HEK293 (cell line): ENCODE measurements around the gene RGS13.
"Not testable (repeated sequence)": the region's sequence is repeated elsewhere in the genome, so short reads cannot be mapped to it uniquely, and the experiment has no call there.

Experiments
- CTCF ChIA-PET: fragments of 350-600 bp; formaldehyde crosslinking; extraction: SDS; loops from one replicate; lab custom pipeline; 2021; ENCODE audit warnings: antibody characterized with exemption; lab: Yijun Ruan, JAX
- POLR2A ChIA-PET: fragments of 300-600 bp; formaldehyde crosslinking; extraction: SDS; loops from one replicate; lab custom pipeline; 2020; ENCODE audit warnings: antibody characterized with exemption, inconsistent platforms; lab: Yijun Ruan, JAX
- H3K27ac ChIP-seq: fragments of 200-500 bp; sonication (Bioruptor generic); 2 replicates; pipeline ENCODE4 v1.5.1; 2014; ENCODE audit warnings: low read depth, low read length, control low read depth, inconsistent platforms; ENCODE audit errors: extremely low read depth
- H3K36me3 ChIP-seq, 2 experiments: fragments of 200-500 bp in 1 of 2; sonication (Bioruptor generic) in 1 of 2; 1 replicate in 1 of 2; 2 replicates in 1 of 2; pipeline ENCODE4 v1.5.1; 2014 to 2017; ENCODE audit warnings: inconsistent platforms in 2 of 2, low read length in 2 of 2; ENCODE audit not compliant: control insufficient read depth in 2 of 2, insufficient read depth in 1 of 2
- H3K4me1 ChIP-seq: fragments of 200-500 bp; sonication (Bioruptor generic); 2 replicates; pipeline ENCODE4 v1.5.1; 2014; ENCODE audit warnings: mild to moderate bottlenecking, low read length, inconsistent platforms; ENCODE audit not compliant: control insufficient read depth, insufficient read depth
- H3K4me3 ChIP-seq: 2 replicates; pipeline ENCODE4 v1.5.1; 2011; ENCODE audit warnings: low read depth, mild to moderate bottlenecking, control low read depth, low read length, moderate library complexity
- H3K9me3 ChIP-seq: fragments of 200-500 bp; sonication (Bioruptor generic); 2 replicates; pipeline ENCODE4 v1.5.1; 2014; ENCODE audit warnings: low read depth, low read length, inconsistent platforms; ENCODE audit not compliant: control insufficient read depth, insufficient read depth
- ATF2 ChIP-seq: fragments of 450-650 bp; formaldehyde crosslinking; IDR thresholded peaks from 2 replicates; pipeline ENCODE4 v1.5.1; 2016; ENCODE audit warnings: missing biosample characterization, missing genetic modification characterization, low read depth
- PRDM2 ChIP-seq: fragments of 450-650 bp; formaldehyde crosslinking; IDR thresholded peaks from 2 replicates; pipeline ENCODE4 v1.5.1; 2016; ENCODE audit warnings: missing biosample characterization, missing genetic modification characterization, borderline replicate concordance
- TCF7L2 ChIP-seq: IDR thresholded peaks from 2 replicates; pipeline ENCODE4 v1.6.1; 2011; ENCODE audit warnings: low read depth, mild to moderate bottlenecking, inconsistent platforms, low read length, moderate library complexity, borderline replicate concordance
- ZNF146 ChIP-seq: fragments of 450-650 bp; formaldehyde crosslinking; IDR thresholded peaks from 2 replicates; pipeline ENCODE4 v1.5.1; 2016; ENCODE audit warnings: missing biosample characterization, missing genetic modification characterization
- ZNF18 ChIP-seq: fragments of 450-650 bp; formaldehyde crosslinking; IDR thresholded peaks from 2 replicates; pipeline ENCODE4 v1.5.1; 2016; ENCODE audit warnings: missing biosample characterization, missing genetic modification characterization
- ZNF391 ChIP-seq: fragments of 450-650 bp; formaldehyde crosslinking; IDR thresholded peaks from 2 replicates; pipeline ENCODE4 v1.5.1; 2016; ENCODE audit warnings: low read depth, missing biosample characterization, missing genetic modification characterization, borderline replicate concordance
- ZNF501 ChIP-seq: fragments of 450-650 bp; formaldehyde crosslinking; IDR thresholded peaks from 2 replicates; pipeline ENCODE4 v1.5.1; 2016; ENCODE audit warnings: missing biosample characterization, missing genetic modification characterization
- ZNF518A ChIP-seq: fragments of 450-650 bp; formaldehyde crosslinking; conservative IDR thresholded peaks from 2 replicates; pipeline ENCODE4 v1.5.1; 2016; ENCODE audit warnings: low read depth, missing biosample characterization, missing genetic modification characterization
- ZNF561 ChIP-seq: fragments of 450-650 bp; IDR thresholded peaks from 2 replicates; pipeline ENCODE4 v1.5.1; 2018; ENCODE audit warnings: missing biosample characterization, missing genetic modification characterization, borderline replicate concordance
- ZNF660 ChIP-seq: fragments of 450-650 bp; IDR thresholded peaks from 2 replicates; pipeline ENCODE4 v1.5.1; 2018; ENCODE audit warnings: missing biosample characterization, mild to moderate bottlenecking, missing genetic modification characterization
- TF ChIP-seq, protein P1 (sequence below): fragments of 450-650 bp; formaldehyde crosslinking; IDR thresholded peaks from 2 replicates; pipeline ENCODE4 v1.5.1; 2016; ENCODE audit warnings: missing biosample characterization, missing genetic modification characterization
- TF ChIP-seq, protein P2 (sequence below): fragments of 450-650 bp; formaldehyde crosslinking; IDR thresholded peaks from 2 replicates; pipeline ENCODE4 v1.5.1; 2016; ENCODE audit warnings: missing biosample characterization, missing genetic modification characterization

Gene RGS13

DNA sequence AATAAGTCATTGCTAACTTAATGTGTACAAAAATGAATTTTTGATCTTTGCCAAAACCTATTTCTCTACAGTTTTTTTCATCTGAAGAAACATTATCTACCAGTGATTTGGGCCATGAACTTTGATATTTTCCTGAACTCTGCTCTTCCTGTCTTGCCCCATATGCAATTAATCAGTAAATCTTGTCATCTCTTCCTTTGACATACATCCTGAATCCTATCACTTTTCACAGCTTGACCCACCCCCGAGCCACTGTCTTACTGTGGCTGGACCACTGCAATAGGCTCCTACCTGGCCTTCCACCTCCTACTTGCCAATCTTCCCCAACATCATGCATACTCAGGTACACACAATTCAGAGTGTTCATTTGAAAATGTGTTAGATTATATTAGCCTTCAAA, 46.4 kb downstream of the RGS13 start (continued):
- no peak for TF ChIP-seq PRDM2
- TF ChIP-seq, protein P1, sequence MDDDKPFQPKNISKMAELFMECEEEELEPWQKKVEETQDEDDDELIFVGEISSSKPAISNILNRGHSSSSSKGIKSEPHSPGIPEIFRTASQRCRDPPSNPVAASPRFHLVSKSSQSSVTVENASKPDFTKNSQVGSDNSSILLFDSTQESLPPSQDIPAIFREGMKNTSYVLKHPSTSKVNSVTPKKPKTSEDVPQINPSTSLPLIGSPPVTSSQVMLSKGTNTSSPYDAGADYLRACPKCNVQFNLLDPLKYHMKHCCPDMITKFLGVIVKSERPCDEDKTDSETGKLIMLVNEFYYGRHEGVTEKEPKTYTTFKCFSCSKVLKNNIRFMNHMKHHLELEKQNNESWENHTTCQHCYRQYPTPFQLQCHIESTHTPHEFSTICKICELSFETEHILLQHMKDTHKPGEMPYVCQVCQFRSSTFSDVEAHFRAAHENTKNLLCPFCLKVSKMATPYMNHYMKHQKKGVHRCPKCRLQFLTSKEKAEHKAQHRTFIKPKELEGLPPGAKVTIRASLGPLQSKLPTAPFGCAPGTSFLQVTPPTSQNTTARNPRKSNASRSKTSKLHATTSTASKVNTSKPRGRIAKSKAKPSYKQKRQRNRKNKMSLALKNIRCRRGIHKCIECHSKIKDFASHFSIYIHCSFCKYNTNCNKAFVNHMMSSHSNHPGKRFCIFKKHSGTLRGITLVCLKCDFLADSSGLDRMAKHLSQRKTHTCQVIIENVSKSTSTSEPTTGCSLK (tag by site-specific recombination): no peak
- TF ChIP-seq TCF7L2: no peak

- TF ChIP-seq, protein P2, sequence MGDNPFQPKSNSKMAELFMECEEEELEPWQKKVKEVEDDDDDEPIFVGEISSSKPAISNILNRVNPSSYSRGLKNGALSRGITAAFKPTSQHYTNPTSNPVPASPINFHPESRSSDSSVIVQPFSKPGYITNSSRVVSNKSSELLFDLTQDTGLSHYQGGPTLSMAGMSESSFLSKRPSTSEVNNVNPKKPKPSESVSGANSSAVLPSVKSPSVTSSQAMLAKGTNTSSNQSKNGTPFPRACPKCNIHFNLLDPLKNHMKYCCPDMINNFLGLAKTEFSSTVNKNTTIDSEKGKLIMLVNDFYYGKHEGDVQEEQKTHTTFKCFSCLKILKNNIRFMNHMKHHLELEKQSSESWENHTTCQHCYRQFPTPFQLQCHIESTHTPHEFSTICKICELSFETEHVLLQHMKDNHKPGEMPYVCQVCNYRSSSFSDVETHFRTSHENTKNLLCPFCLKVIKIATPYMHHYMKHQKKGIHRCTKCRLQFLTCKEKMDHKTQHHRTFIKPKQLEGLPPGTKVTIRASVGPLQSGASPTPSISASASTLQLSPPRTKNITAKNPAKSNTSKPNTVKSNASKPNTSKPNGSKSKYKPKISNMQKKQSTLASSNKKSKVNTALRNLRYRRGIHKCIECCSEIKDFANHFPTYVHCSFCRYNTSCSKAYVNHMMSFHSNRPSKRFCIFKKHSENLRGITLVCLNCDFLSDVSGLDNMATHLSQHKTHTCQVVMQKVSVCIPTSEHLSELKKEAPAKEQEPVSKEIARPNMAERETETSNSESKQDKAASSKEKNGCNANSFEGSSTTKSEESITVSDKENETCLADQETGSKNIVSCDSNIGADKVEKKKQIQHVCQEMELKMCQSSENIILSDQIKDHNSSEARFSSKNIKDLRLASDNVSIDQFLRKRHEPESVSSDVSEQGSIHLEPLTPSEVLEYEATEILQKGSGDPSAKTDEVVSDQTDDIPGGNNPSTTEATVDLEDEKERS (tag by site-specific recombination): peak; percentile 50; the same call in 1 of the 2 replicates
- TF ChIP-seq ZNF146 (tag by site-specific recombination): peak; percentile 68; the same call in 1 of the 2 replicates
- H3K4me3 ChIP-seq, H3K9me3 ChIP-seq, H3K27ac ChIP-seq, H3K4me1 ChIP-seq, CTCF ChIA-PET, POLR2A ChIA-PET, H3K36me3 ChIP-seq: not testable (repeated sequence)
These were observed 47.1 kb downstream of the RGS13 start for GRCh38 chr1:192683081-192683480.

- ChIA-PET CTCF (no interaction called here), POLR2A (no interaction called here)
- Histone ChIP-seq H3K4me3 (no peak overlapping the region), H3K9me3 (no peaks in the 10 kb centered on the region), H3K36me3 (no peaks in the 10 kb centered on the region), H3K27ac (no peak overlapping the region), H3K4me1 (no peaks in the 10 kb centered on the region)
- TF ChIP-seq ZNF18 (tag by site-specific recombination): no peak
- no peak for TF ChIP-seq ZNF561 (tag by site-specific recombination)
- TF ChIP-seq ZNF391: no peak
- TF ChIP-seq ATF2: no peak
- no peak for TF ChIP-seq ZNF518A
- TF ChIP-seq ZNF660 (tag by site-specific recombination): no peak
- no peak for TF ChIP-seq ZNF501 (tag by site-specific recombination)
These were observed 53.5 kb downstream of the RGS13 start for GRCh38 chr1:192689459-192689858.
